PC-3 (cell line): ENCODE results near the gene PLSCR5. TPM values are rescaled to one million over a fixed set of nuclear protein-coding genes. Genes with fewer than 3 reads are reported as not detected.
A peak's percentile ranks its signal among the peaks of the same experiment; 100 is the strongest.

Source experiments
- ATAC-seq: fragments of 200-7000 bp; cut with Tn5 transposase; 2 replicates; pipeline ENCODE4 v1.9.1; 2020; ENCODE audit warnings: mild to moderate bottlenecking, moderate library complexity
- BruUV-seq: library from RNA; stranded (reverse); fragments of 400-500 nt; replicated peaks from 2 replicates; lab custom pipeline; 2021; lab: Mats Ljungman, UMichigan
- CTCF ChIA-PET: fragments of 300-600 bp; sonication (Branson Sonifier 250); formaldehyde crosslinking; loops from one replicate; lab custom pipeline; 2022; ENCODE audit warnings: antibody characterized with exemption; lab: Charles Lee
- POLR2A ChIA-PET: fragments of 300-600 bp; sonication (Branson Sonifier 250); formaldehyde crosslinking; loops from one replicate; lab custom pipeline; 2022; ENCODE audit warnings: antibody characterized with exemption; ENCODE audit not compliant: unreplicated experiment; lab: Charles Lee
- DNase-seq: peaks from one replicate; pipeline ENCODE4 v3.0.0-alpha.2; 2015
- H2AFZ ChIP-seq: fragments of 300-600 bp; sonication (generic); 2 replicates; pipeline ENCODE4 v1.6.0; 2016; ENCODE audit warnings: antibody characterized with exemption, low read length
- H3F3A ChIP-seq: fragments of 300-600 bp; sonication (generic); one replicate; pipeline ENCODE4 v1.6.0; 2017; ENCODE audit warnings: antibody characterized with exemption, low read length, control low read depth, mild to moderate bottlenecking; ENCODE audit not compliant: unreplicated experiment
- H3K27ac ChIP-seq: fragments of 300-600 bp; sonication (generic); 2 replicates; pipeline ENCODE4 v1.5.1; 2016; ENCODE audit warnings: mild to moderate bottlenecking, low read length
- H3K27me3 ChIP-seq: fragments of 300-600 bp; sonication (generic); 2 replicates; pipeline ENCODE4 v1.6.1; 2016; ENCODE audit warnings: low read length, mixed read lengths
- H3K36me3 ChIP-seq: fragments of 300-600 bp; sonication (generic); 2 replicates; pipeline ENCODE4 v1.6.1; 2016; ENCODE audit warnings: low read depth, mixed run types, low read length, mixed read lengths
- H3K4me1 ChIP-seq: fragments of 300-600 bp; sonication (generic); 2 replicates; pipeline ENCODE4 v1.5.1; 2016; ENCODE audit warnings: low read length; ENCODE audit not compliant: insufficient read depth
- H3K4me2 ChIP-seq: fragments of 300-600 bp; sonication (generic); 2 replicates; pipeline ENCODE4 v1.6.0; 2016; ENCODE audit warnings: low read length
- H3K4me3 ChIP-seq: fragments of 300-600 bp; sonication (generic); 2 replicates; pipeline ENCODE4 v1.5.1; 2016; ENCODE audit warnings: mild to moderate bottlenecking, low read length, mixed read lengths
- H3K79me2 ChIP-seq: fragments of 300-600 bp; sonication (generic); 2 replicates; pipeline ENCODE4 v1.6.1; 2017; ENCODE audit warnings: low read length, mixed read lengths
- H3K9ac ChIP-seq: fragments of 300-600 bp; sonication (generic); 2 replicates; pipeline ENCODE4 v1.6.0; 2016; ENCODE audit warnings: mild to moderate bottlenecking, low read length
- H3K9me2 ChIP-seq: fragments of 300-600 bp; sonication (generic); replicated peaks from 2 replicates; pipeline ENCODE4 v1.6.1; 2016; ENCODE audit warnings: mixed run types, low read length, mixed read lengths
- H3K9me3 ChIP-seq: fragments of 300-600 bp; sonication (generic); 2 replicates; pipeline ENCODE4 v1.6.1; 2016; ENCODE audit warnings: low read length, mixed read lengths
- H4K20me1 ChIP-seq: fragments of 300-600 bp; sonication (generic); 2 replicates; pipeline ENCODE4 v1.6.1; 2016; ENCODE audit warnings: low read length, mixed read lengths
- CTCF ChIP-seq: fragments of 300-600 bp; sonication (generic); conservative IDR thresholded peaks from 2 replicates; pipeline ENCODE4 v1.5.1; 2017; ENCODE audit warnings: antibody characterized with exemption, low read depth, mild to moderate bottlenecking, low read length
- EZH2 ChIP-seq: fragments of 300-600 bp; sonication (generic); IDR thresholded peaks from one replicate; pipeline ENCODE4 v1.6.1; 2017; ENCODE audit warnings: antibody characterized with exemption, mild to moderate bottlenecking, low read length; ENCODE audit not compliant: unreplicated experiment
- EZH2phosphoT487 ChIP-seq: fragments of 300-600 bp; sonication (generic); IDR thresholded peaks from 2 replicates; pipeline ENCODE4 v1.6.1; 2018; ENCODE audit warnings: mild to moderate bottlenecking, antibody characterized with exemption, low read length, borderline replicate concordance
- intact Hi-C: fragments of 100-400 bp; cut with micrococcal nuclease; formaldehyde crosslinking; loops from 2 replicates; pipeline ENCODE4 v1.9.0; 2023
- total RNA-seq: library from RNA; depleted of rRNA; stranded (reverse); fragments of >200 nt; gene quantifications from 2 replicates; pipeline ENCODE4 v1.2.3, GENCODE V29; 2014

The PLSCR5 gene
- total RNA-seq, 1 experiment from 2014 or later = not detected

- CTCF ChIA-PET = no interaction called here
Measured at GRCh38 chr3:146646261-146646660, 41.1 kb upstream of the PLSCR5 start.

GRCh38 chr3:146640955-146641867 lies 36.1 kb upstream of the PLSCR5 start:
- Histone ChIP-seq H3K9me2 (no peaks in the 10 kb centered on the region), H3K79me2 (no peaks in the 10 kb centered on the region), H3K36me3 (no peaks in the 10 kb centered on the region), H3F3A (no peaks in the 10 kb centered on the region), H3K27ac (no peak overlapping the region), H3K4me1 (no peaks in the 10 kb centered on the region), H3K4me2 (no peak overlapping the region), H3K27me3 (no peaks in the 10 kb centered on the region), H4K20me1 (no peaks in the 10 kb centered on the region), H2AFZ (no peak overlapping the region), H3K9me3 (no peaks in the 10 kb centered on the region), H3K4me3 (no peak overlapping the region), H3K9ac (no peak overlapping the region)
- intact Hi-C loops = loop anchor here (1.0 to 10.0 kb wide), 8 partner anchors 51 to 552 kb away; no protein-coding TSS in a partner anchor
- BruUV-seq = no TSS peak
- DNase-seq (peak; percentile 77), ATAC-seq (peak; percentile 85)
- CTCF ChIA-PET = interaction anchor here (0.6 kb wide), 1 partner anchor 219 kb away, joined by 4 read pairs; no protein-coding TSS in a partner anchor
- POLR2A ChIA-PET = no interaction called here
- TF ChIP-seq CTCF = peak; percentile 67
- no peak for TF ChIP-seq EZH2phosphoT487
- no peak for TF ChIP-seq EZH2

More at GRCh38 chr3:146646261-146646660, 41.1 kb upstream of the PLSCR5 start:
- no peaks in the 10 kb centered on the region for H3K9me3 ChIP-seq
- H3K36me3 ChIP-seq = no peaks in the 10 kb centered on the region
- no peaks in the 10 kb centered on the region for H3K9me2 ChIP-seq
- no peak overlapping the region for H3K27ac ChIP-seq
- no peaks in the 10 kb centered on the region for H4K20me1 ChIP-seq
- no peaks in the 10 kb centered on the region for H3K79me2 ChIP-seq
- no peak for TF ChIP-seq EZH2
- no peak for TF ChIP-seq EZH2phosphoT487
- H3K27me3 ChIP-seq = peaks cover 9% of the 10 kb centered on the region; the same call in 1 of the 2 replicates
- no peak overlapping the region for H2AFZ ChIP-seq
- H3K4me2 ChIP-seq = no peak overlapping the region
- no peak for DNase-seq
- H3K4me1 ChIP-seq = no peaks in the 10 kb centered on the region
- intact Hi-C loops = loop anchor here (10.0 kb wide), 1 partner anchor 279 kb away; no protein-coding TSS in a partner anchor
- H3K4me3 ChIP-seq = no peak overlapping the region
- BruUV-seq = no TSS peak
- POLR2A ChIA-PET = no interaction called here
- H3K9ac ChIP-seq = no peak overlapping the region
- ATAC-seq = no peak
- H3F3A ChIP-seq = no peaks in the 10 kb centered on the region

- Histone ChIP-seq H3K79me2 (no peaks in the 10 kb centered on the region), H3K27me3 (no peaks in the 10 kb centered on the region), H3K4me1 (no peaks in the 10 kb centered on the region), H2AFZ (no peak overlapping the region), H3K9me3 (no peaks in the 10 kb centered on the region), H3K9ac (no peak overlapping the region), H3K36me3 (no peaks in the 10 kb centered on the region), H3F3A (no peaks in the 10 kb centered on the region), H3K4me2 (no peak overlapping the region), H3K4me3 (no peak overlapping the region), H3K9me2 (no peaks in the 10 kb centered on the region), H3K27ac (no peak overlapping the region), H4K20me1 (no peaks in the 10 kb centered on the region)
- TF ChIP-seq CTCF = no peak
- no peak for TF ChIP-seq EZH2phosphoT487
- no peak for TF ChIP-seq EZH2
- ATAC-seq (no peak), DNase-seq (no peak)
- no TSS peak for BruUV-seq
- ChIA-PET CTCF (no interaction called here), POLR2A (no interaction called here)
- intact Hi-C loops = loop anchor here (2.0 to 10.0 kb wide), 5 partner anchors 176 to 552 kb away; no protein-coding TSS in a partner anchor
Measured at GRCh38 chr3:146640361-146640760, 35.2 kb upstream of the PLSCR5 start.
